Measurements from ENCODE around the gene MTUS2.

Gene MTUS2

DNA sequence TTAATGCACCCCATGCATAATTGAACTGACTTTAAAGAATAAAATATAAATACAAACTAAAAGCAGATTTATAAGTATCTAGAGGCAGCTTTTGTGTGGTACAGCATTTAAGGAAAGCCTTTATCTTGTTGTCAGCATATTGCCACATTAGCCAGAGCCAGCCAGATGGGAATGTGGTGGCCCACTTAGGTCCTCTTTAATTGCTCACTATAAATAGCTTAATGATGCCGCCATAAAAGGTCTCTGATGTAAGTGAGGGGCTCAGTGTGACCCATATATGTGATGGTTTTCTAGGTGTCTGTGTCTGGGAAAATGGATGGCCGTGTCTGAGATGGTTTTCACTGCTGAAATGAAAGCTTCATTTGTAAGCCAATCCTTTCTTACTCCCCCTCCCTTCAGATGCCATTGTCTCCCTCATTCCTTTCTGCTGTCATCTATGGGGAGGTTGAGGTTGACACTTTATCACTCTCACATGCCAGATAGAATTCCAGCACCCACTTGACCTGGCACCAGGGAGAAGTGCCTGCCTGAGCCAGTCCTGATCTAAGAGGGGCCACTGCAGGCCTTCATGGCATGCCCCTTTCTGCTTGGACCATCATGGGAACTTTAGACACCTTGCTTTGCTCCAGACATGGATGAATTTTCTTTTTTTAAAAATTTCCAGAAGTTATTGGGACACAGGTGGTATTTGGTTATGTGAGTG is 135.3 kb downstream of the MTUS2 start:
- Histone ChIP-seq H2AFZ (ENCODE audit: low read length, unreplicated experiment) (no peak overlapping the region), H3K27me3 (ENCODE audit: insufficient read depth, low read length) (no peaks in the 10 kb centered on the region), H3K4me3 (ENCODE audit: low read depth, low read length) (no peak overlapping the region), H3K4me1 (ENCODE audit: control insufficient read depth, insufficient read depth, low read length, unreplicated experiment) (no peaks in the 10 kb centered on the region), H3K27ac (ENCODE audit: low read depth, low read length) (no peak overlapping the region), H3K36me3 (ENCODE audit: insufficient read depth, low read length) (no peaks in the 10 kb centered on the region), H3K79me2 (ENCODE audit: control insufficient read depth, insufficient read depth, low read length, unreplicated experiment) (no peaks in the 10 kb centered on the region)

DNA sequence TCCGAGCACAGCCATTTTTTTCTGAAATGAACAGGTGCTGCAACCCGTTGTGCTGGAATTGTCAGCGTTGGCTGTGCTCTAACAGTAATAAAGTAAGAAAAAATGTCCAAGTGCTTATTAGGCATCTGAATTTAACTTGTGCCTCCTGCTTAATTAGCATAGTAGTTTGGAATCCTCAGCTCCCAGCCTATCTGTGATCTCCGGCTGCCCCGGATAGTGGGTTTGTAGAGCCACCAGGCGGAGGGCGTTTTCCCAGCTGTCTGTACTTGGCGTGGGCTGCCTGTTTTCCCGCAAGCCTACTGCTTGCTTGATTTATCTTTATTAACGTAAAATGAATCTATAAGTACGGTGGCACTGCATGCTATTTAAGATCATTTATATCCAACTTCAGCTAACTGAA is 137.9 kb downstream of the MTUS2 start:
- Histone ChIP-seq H3K36me3 (ENCODE audit: insufficient read depth, low read length) (no peaks in the 10 kb centered on the region), H3K4me1 (ENCODE audit: control insufficient read depth, insufficient read depth, low read length, unreplicated experiment) (no peaks in the 10 kb centered on the region), H3K79me2 (ENCODE audit: control insufficient read depth, insufficient read depth, low read length, unreplicated experiment) (no peaks in the 10 kb centered on the region), H3K27me3 (ENCODE audit: insufficient read depth, low read length) (no peaks in the 10 kb centered on the region), H3K27ac (ENCODE audit: low read depth, low read length) (no peak overlapping the region), H2AFZ (ENCODE audit: low read length, unreplicated experiment) (no peak overlapping the region), H3K4me3 (ENCODE audit: low read depth, low read length) (no peak overlapping the region)

DNA sequence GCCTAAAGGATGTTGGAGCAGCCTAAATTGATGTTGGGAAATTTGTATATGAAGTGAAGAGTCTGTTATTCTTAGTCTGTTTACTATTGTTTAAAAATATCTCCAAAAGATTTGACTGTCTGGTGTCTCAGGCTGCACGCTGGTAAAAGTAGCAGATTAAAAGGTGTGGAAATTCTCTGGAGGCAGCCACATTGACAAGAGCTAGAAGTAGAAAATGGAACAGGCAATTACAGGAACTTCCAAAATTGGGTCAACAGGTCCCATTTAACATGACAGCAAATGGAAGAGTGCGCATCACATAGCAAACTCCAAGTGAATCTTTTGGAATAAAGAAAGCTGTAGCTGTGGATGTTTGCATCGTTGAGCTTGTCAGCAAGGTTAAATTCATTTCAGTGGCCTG is 138.3 kb downstream of the MTUS2 start:
- Histone ChIP-seq H3K4me3 (ENCODE audit: low read depth, low read length) (no peak overlapping the region), H3K4me1 (ENCODE audit: control insufficient read depth, insufficient read depth, low read length, unreplicated experiment) (no peaks in the 10 kb centered on the region), H3K27ac (ENCODE audit: low read depth, low read length) (no peak overlapping the region), H3K27me3 (ENCODE audit: insufficient read depth, low read length) (no peaks in the 10 kb centered on the region), H3K36me3 (ENCODE audit: insufficient read depth, low read length) (no peaks in the 10 kb centered on the region), H3K79me2 (ENCODE audit: control insufficient read depth, insufficient read depth, low read length, unreplicated experiment) (no peaks in the 10 kb centered on the region), H2AFZ (ENCODE audit: low read length, unreplicated experiment) (no peak overlapping the region)

- H3K27me3 ChIP-seq (ENCODE audit: insufficient read depth, low read length), result no peaks in the 10 kb centered on the region
- H3K36me3 ChIP-seq (ENCODE audit: insufficient read depth, low read length), result no peaks in the 10 kb centered on the region
- no peaks in the 10 kb centered on the region for H3K4me1 ChIP-seq (ENCODE audit: control insufficient read depth, insufficient read depth, low read length, unreplicated experiment)
- H3K79me2 ChIP-seq (ENCODE audit: control insufficient read depth, insufficient read depth, low read length, unreplicated experiment), result no peaks in the 10 kb centered on the region
- H2AFZ ChIP-seq (ENCODE audit: low read length, unreplicated experiment), result no peak overlapping the region
- no peak overlapping the region for H3K4me3 ChIP-seq (ENCODE audit: low read depth, low read length)
- H3K27ac ChIP-seq (ENCODE audit: low read depth, low read length), result no peak overlapping the region
Measured at GRCh38 chr13:28964052-28964451, 143.9 kb downstream of the MTUS2 start.

DNA sequence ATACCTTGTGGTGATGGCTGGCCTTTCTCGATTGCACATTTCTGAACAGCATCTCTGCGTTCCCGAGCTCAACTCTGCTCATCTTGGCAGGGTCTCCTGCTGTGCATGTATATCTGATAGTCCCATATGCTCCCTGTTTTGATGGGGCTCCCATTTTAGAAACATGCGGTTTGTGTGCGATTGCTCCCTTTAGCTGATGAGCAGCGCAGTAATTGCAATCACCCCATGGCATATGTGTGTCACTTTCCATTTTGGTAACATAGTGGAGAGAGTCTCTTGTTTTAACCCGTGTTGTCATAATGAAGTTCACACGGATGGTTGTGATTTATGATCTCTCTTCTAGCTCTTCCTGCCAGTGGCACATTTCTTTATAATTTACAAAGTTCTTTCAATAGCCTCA is 144.7 kb downstream of the MTUS2 start:
- Histone ChIP-seq H3K4me1 (ENCODE audit: control insufficient read depth, insufficient read depth, low read length, unreplicated experiment) (no peaks in the 10 kb centered on the region), H3K4me3 (ENCODE audit: low read depth, low read length) (no peak overlapping the region), H3K79me2 (ENCODE audit: control insufficient read depth, insufficient read depth, low read length, unreplicated experiment) (no peaks in the 10 kb centered on the region), H3K27ac (ENCODE audit: low read depth, low read length) (no peak overlapping the region), H3K27me3 (ENCODE audit: insufficient read depth, low read length) (no peaks in the 10 kb centered on the region), H3K36me3 (ENCODE audit: insufficient read depth, low read length) (no peaks in the 10 kb centered on the region), H2AFZ (ENCODE audit: low read length, unreplicated experiment) (no peak overlapping the region)

DNA sequence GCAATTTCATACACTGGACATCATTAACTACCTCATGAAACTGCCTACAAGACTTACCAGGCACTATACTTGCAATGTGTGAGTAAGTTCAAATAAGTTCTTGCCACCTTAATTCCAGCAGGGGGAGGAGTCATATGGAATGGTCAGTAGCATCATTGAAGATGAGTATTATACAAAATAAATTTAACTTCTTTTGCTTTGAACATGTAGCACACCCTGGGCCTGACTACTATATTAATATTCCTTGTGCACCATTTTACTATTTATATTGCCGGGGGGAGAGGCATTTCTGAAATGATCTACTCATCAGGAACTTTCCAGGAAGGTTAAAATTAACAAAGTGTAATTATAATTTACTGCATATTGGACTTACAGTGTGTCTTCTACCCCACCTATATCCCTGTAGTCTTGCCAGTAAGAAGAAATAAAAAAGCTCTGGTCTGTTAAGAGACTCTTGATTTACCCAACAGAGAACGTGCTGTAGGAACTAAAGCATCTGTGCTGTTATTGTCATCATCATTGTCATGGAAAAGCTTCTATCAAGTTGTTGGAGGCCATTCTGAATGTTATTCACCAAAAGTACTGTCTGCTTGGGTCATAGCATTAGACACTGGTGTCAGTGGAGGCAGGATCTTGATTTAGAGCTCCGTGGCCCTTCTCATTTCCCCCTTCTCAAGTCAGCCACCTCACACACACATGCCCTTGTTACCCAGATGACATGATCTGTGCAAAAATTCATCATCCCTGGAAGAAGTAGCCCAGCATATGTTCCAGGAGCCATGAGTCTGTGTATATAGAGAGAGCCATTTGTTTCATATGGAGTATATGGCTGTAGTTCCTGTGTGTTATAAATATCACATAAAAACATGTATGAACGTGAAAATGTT is 147.1 kb downstream of the MTUS2 start:
- Histone ChIP-seq H3K36me3 (ENCODE audit: insufficient read depth, low read length) (no peaks in the 10 kb centered on the region), H3K4me3 (ENCODE audit: low read depth, low read length) (no peak overlapping the region), H3K27me3 (ENCODE audit: insufficient read depth, low read length) (no peaks in the 10 kb centered on the region), H3K4me1 (ENCODE audit: control insufficient read depth, insufficient read depth, low read length, unreplicated experiment) (no peaks in the 10 kb centered on the region), H3K27ac (ENCODE audit: low read depth, low read length) (no peak overlapping the region), H3K79me2 (ENCODE audit: control insufficient read depth, insufficient read depth, low read length, unreplicated experiment) (no peaks in the 10 kb centered on the region), H2AFZ (ENCODE audit: low read length, unreplicated experiment) (no peak overlapping the region)

GRCh38 chr13:28976195-28976594 is 156.1 kb downstream of the MTUS2 start:
- no peak overlapping the region for H3K27ac ChIP-seq (ENCODE audit: low read depth, low read length)
- no peaks in the 10 kb centered on the region for H3K4me1 ChIP-seq (ENCODE audit: control insufficient read depth, insufficient read depth, low read length, unreplicated experiment)
- H3K4me3 ChIP-seq (ENCODE audit: low read depth, low read length), result no peak overlapping the region
- H3K79me2 ChIP-seq (ENCODE audit: control insufficient read depth, insufficient read depth, low read length, unreplicated experiment), result no peaks in the 10 kb centered on the region
- no peak overlapping the region for H2AFZ ChIP-seq (ENCODE audit: low read length, unreplicated experiment)
- H3K36me3 ChIP-seq (ENCODE audit: insufficient read depth, low read length), result no peaks in the 10 kb centered on the region
- 0 out of 2 replicates have a peak, but pooled peaks cover 4% of the 10 kb centered on the region for H3K27me3 ChIP-seq (ENCODE audit: insufficient read depth, low read length)

- H3K36me3 ChIP-seq (ENCODE audit: insufficient read depth, low read length), result no peaks in the 10 kb centered on the region
- no peak overlapping the region for H2AFZ ChIP-seq (ENCODE audit: low read length, unreplicated experiment)
- no peaks in the 10 kb centered on the region for H3K79me2 ChIP-seq (ENCODE audit: control insufficient read depth, insufficient read depth, low read length, unreplicated experiment)
- no peak overlapping the region for H3K4me3 ChIP-seq (ENCODE audit: low read depth, low read length)
- H3K4me1 ChIP-seq (ENCODE audit: control insufficient read depth, insufficient read depth, low read length, unreplicated experiment), result no peaks in the 10 kb centered on the region
- H3K27ac ChIP-seq (ENCODE audit: low read depth, low read length), result no peak overlapping the region
- H3K27me3 ChIP-seq (ENCODE audit: insufficient read depth, low read length), result 0 out of 2 replicates have a peak, but pooled peaks cover 4% of the 10 kb centered on the region
Measured at GRCh38 chr13:28976636-28977035, 156.5 kb downstream of the MTUS2 start.

DNA sequence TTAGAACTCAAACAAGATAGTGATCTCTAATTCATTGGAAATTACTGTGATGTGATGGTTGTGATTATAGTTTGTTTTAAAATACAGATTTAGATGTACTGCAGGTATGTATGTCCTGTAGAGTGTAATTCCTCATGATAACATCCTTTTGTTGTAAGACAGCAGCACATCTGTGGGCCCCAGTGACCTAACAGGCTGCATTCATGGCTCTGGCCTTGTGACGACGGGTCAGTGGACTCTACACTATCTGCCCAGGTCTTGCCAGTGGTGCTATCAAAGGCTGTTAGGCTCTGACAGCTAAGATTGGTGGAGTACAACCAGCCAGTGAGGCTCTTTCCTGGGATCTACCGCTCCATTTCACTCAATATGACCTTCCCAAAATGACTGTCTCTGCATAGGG is 158.4 kb downstream of the MTUS2 start:
- Histone ChIP-seq H2AFZ (ENCODE audit: low read length, unreplicated experiment) (no peak overlapping the region), H3K27ac (ENCODE audit: low read depth, low read length) (no peak overlapping the region), H3K4me3 (ENCODE audit: low read depth, low read length) (no peak overlapping the region), H3K79me2 (ENCODE audit: control insufficient read depth, insufficient read depth, low read length, unreplicated experiment) (no peaks in the 10 kb centered on the region), H3K27me3 (ENCODE audit: insufficient read depth, low read length) (no peaks in the 10 kb centered on the region), H3K36me3 (ENCODE audit: insufficient read depth, low read length) (no peaks in the 10 kb centered on the region), H3K4me1 (ENCODE audit: control insufficient read depth, insufficient read depth, low read length, unreplicated experiment) (no peaks in the 10 kb centered on the region)

- no peaks in the 10 kb centered on the region for H3K27me3 ChIP-seq (ENCODE audit: insufficient read depth, low read length)
- no peak overlapping the region for H3K4me3 ChIP-seq (ENCODE audit: low read depth, low read length)
- no peak overlapping the region for H2AFZ ChIP-seq (ENCODE audit: low read length, unreplicated experiment)
- H3K79me2 ChIP-seq (ENCODE audit: control insufficient read depth, insufficient read depth, low read length, unreplicated experiment), result no peaks in the 10 kb centered on the region
- no peaks in the 10 kb centered on the region for H3K36me3 ChIP-seq (ENCODE audit: insufficient read depth, low read length)
- H3K27ac ChIP-seq (ENCODE audit: low read depth, low read length), result no peak overlapping the region
- H3K4me1 ChIP-seq (ENCODE audit: control insufficient read depth, insufficient read depth, low read length, unreplicated experiment), result no peaks in the 10 kb centered on the region
Measured at GRCh38 chr13:28981530-28981929, 161.4 kb downstream of the MTUS2 start.

GRCh38 chr13:28983641-28984040 is 163.5 kb downstream of the MTUS2 start:
- H3K4me3 ChIP-seq (ENCODE audit: low read depth, low read length), result no peak overlapping the region
- no peak overlapping the region for H3K27ac ChIP-seq (ENCODE audit: low read depth, low read length)
- no peaks in the 10 kb centered on the region for H3K36me3 ChIP-seq (ENCODE audit: insufficient read depth, low read length)
- no peaks in the 10 kb centered on the region for H3K79me2 ChIP-seq (ENCODE audit: control insufficient read depth, insufficient read depth, low read length, unreplicated experiment)
- H2AFZ ChIP-seq (ENCODE audit: low read length, unreplicated experiment), result no peak overlapping the region
- no peaks in the 10 kb centered on the region for H3K4me1 ChIP-seq (ENCODE audit: control insufficient read depth, insufficient read depth, low read length, unreplicated experiment)
- no peaks in the 10 kb centered on the region for H3K27me3 ChIP-seq (ENCODE audit: insufficient read depth, low read length)
